Measurements from ENCODE around the gene WDR5.

Gene WDR5

DNA sequence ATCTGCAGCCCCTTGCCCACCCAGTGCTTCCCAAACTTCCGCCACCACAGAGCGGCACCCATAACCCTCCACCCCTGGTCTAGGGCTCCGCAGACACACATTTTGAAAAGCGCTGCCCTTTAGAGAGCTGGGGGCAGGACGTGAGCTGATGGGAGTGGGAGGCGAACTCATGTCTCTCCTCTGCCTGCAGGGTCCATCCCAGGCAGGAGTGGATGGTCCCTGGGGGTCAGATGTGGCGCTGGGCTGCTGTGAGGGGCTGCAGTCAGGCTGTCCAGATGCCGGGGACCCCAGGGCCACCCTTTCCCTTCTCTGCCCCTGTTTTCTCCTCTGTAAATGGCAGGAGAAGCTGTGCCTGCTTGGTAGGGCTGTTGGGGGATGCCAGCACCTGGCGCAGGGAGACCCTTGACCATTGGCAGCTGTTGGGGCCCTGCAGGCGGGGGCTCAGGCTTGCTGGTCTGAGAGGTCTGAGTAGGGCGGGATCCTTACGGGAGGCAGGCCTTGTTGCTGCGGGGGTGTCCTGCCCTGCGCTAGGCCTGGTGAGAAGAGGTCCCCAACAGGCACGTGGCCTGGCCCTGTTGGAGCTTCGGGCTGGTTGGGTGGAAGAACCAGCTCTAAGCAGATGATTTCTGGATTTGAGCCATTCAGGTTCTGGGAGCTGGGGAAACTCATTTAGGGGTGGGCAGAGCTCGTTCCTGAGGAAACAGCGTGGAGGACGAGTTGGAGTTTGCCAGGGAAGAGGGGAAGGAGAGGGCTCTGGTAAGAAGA, 38.8 kb downstream of the WDR5 start:
- no peak for DNase-seq (ENCODE audit: low read depth)

DNA sequence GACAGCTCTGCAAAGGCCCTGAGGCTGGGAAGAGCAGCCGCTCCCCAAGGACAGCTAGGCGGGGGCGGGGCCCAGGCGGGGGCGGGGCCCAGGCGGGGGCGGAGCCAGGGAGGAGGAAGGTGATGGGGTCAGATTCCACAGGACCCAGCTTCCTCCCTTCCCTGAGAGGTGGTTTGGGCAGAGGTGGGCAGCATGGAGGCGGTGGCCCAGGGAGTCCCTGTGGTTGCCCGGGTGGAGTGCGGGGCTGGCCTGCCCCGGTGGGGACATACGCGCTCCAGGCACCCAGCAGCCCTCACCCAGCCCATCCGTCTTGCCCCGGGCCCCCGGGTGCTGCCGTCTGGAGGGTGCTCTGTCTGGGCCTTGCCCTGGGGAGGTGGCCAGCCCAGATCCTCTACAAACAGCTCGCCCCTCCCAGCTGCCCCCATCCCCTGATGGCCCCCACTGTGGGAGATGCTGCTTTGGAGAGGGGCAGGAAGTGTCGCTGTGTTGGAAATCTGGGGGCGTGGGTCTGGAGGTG, 39.5 kb downstream of the WDR5 start:
- DNase-seq (ENCODE audit: low read depth) = no peak

DNA sequence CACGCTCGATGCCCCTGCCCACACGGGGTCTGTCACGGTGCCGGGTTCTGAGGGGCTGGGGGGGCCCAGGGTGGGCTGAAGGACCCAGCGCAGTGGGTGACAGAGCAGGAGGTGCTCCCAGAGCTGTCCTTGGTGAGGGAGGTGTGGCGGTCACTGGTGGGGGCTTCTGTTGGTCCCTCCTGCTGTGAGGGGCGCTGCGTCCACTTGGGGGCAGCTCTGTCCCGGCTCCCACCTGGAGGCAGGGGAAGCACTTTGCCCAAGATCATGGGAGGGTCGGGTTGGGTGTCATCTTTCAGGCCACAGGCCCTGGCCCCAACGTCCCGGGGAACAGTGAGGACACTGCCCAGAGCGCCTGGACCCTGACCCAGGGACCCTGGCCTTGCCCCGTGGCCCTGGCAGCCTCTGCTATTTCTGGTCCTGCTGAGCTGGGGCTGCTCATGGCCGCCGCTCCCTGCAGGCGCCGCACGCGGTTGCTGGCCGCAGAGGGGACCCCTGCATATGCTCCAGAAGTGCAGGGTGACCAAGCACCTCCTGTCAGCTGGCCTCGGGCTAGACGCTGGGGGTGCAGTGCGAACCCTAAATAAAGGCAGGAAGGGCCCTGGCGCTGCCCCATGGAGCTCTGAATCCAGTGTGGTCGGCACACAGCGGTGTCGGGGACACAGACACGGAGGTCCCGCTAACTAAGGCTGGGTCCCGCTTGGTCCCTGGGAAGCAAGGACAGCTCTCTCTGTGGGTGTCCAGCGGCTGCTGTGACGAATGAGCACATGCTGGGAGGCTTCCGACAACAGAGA, 40.1 kb downstream of the WDR5 start:
- DNase-seq (ENCODE audit: low read depth) = no peak

DNA sequence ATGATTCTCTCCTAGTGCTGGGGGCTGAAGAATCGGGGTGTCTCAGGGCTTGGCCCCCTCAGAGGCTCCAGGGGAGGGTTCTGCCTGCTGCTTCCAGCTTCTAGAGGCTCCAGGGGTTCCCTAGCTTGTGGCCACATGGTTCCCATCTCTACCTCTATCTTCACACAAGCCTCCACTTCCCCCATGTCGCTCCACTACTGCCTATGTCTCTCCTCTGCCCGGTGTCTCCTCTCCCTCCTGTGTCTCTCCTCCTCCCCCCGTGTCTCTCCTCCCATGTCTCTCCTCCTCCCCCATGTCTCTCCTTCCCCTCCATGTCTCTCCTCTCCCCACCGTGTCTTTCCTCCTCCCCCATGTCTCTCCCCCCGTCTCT, 40.7 kb downstream of the WDR5 start:
- no peak for DNase-seq (ENCODE audit: low read depth)

DNA sequence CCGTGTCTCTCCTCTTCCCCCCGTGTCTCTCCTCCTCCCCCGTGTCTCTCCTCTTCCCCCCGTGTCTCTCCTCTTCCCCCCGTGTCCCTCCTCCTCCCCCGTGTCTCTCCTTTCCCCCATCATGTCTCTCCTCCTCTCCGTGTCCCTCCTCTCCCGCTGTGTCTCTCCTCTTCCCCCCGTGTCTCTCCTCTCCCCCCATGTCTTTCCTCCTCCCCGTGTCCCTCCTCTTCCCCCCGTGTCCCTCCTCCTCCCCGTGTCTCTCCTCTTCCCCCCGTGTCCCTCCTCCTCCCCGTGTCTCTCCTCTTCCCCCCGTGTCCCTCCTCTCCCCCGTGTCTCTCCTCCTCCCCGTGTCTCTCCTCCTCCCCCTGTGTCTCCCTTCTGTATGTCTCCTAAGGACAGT, 41.3 kb downstream of the WDR5 start:
- DNase-seq (ENCODE audit: low read depth) = no peak

DNA sequence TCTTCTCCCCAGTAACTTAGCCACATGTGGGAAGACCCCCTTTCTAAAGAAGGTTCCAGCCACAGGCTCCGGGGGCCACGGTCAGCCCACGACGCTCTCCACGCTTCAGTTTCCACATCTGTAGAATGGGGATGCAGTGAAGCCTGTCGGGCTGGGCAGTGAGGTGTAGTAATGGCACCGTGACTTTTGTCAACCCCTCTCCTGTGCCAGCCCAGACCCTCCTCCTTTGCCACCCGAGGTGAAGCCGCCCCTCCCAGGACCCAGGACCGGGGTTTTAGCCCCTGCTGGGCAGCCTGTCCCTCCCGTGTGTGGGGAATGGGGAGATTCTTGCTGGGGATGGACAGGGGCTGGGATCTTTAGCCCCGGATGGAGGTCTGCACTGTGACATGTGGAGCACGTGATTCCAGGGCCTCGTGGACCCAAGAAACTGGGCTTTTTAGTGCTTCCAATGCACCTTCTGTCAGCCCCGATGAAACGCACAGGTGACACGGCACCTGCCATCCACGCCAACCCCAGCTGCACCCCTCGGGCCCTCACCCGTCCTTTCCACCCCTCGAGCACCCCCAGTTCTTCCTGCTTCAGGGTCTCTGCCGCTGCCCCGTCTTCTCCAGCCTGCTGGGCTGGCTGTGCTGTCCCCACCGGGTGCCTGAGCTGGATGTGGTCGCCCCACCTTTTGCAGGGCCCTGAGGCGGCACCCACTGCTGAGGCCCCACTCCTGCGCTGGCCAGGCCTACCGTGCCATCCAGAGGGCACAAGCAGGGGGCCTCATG, 41.9 kb downstream of the WDR5 start:
- DNase-seq (ENCODE audit: low read depth) = no peak

DNA sequence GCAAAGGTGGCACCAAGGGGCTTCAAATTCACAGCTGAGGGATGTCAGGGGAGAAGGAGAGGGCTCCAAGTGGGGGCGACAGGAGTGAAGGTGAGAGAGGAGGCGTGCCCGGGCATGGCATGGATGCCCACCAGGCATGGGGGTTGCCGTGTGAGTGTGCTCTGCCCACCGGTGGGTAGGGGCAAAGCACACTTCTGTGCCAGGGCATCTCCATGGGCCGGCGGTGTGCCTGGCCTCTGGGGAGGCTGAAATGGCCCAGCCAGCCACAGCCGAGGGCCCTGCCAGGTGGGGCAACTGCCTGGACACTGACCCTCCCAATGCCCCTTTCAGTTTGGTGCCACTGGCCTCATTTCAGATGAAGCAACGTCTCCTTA, 42.5 kb downstream of the WDR5 start:
- DNase-seq (ENCODE audit: low read depth) = no peak

DNA sequence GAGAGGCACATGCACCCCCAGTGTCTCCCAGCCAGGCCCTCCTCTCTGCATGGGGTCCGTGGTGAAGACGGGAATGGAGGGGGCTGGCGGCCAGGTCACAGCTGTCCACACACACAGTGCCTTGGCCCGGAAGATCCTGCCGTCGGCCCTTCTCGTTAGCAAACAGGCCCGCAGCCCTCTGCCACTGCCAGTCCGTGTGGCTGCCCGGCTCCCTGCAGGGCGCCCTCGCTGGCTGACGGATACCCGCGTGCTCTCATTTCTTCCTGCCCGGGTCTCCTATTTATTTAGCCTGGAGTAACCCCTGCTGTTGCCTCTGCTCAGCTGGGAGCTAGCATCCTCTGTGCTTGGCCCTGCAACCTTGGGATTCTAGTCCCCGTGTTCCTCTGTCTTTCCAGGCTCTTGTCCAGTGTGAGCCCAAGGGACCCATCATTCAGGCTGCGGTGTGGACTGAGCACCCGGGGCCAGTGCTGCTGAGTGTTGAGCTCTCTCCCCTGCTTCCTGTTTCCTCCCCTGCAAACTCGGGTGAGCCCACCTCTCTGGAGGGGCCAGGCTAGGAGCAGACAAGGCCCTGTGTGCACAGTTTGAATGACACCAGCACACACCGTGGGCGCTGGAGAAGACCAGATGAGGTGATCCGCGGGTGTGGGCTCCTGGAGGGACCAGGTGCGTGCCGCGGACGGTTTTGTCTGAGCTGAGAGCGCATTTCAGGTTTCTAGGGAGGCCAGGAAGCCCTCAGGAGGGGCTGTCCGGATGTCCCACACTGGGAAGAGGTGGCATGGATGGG, 43.1 kb downstream of the WDR5 start:
- DNase-seq (ENCODE audit: low read depth) = peak; percentile 12

DNA sequence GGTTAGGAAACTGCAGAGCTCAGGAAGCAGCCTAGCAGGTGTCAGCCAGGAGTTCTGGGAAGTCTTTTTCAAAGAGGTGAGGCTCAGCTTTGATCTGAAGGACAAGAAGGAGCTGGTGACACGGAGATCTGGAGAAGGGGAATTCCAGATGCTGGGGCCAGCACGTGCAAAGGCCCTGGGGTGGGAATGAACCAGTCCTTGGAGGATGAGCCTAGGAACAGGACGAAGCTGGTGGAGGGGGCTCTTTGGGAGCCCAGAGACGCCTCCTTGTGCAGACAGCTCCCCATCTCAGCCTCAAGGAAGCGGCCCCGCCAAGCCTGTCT, 43.7 kb downstream of the WDR5 start:
- no peak for DNase-seq (ENCODE audit: low read depth)

DNA sequence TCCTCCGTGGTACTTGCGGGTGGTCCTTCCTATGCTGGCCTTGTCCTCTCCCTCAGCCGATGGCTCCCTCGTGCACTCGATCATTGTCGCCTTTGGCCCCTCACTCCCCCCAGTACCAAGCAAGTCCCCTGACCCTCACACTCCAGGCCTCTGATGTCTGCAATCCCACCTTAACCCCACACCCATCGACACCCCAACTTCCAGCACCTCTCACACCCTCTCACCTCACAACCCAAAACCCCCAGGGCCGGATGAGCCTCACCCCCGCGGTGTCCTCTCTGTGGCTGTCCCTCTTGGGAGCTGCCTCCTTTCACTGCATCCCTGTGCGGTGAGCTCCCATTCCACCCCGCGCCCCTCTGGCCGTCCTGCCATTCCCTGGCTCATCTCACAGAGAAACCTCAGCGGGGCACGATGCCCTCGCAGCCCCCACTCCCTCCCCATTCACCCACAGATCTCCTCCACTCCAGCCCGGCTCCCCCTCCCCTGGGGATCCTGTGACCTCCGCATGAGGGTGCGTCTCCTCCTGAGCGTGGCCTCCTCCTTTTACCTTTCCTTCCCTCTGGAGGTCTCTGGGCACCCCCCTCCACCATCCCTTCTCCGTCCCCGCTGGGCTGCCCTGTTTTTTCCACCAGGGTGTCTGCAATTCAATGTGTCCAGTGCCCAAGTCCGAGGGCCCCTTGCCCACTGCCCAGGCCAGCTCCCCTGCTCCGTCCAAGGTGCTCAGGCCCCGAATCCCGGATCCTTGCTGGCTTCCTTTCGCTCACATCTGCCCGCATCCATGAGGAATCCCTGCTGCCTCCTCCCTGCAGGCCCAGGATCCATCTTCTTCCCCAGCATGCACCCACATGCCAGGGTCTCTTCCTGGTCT, 44.3 kb downstream of the WDR5 start:
- DNase-seq (ENCODE audit: low read depth) = no peak

DNA sequence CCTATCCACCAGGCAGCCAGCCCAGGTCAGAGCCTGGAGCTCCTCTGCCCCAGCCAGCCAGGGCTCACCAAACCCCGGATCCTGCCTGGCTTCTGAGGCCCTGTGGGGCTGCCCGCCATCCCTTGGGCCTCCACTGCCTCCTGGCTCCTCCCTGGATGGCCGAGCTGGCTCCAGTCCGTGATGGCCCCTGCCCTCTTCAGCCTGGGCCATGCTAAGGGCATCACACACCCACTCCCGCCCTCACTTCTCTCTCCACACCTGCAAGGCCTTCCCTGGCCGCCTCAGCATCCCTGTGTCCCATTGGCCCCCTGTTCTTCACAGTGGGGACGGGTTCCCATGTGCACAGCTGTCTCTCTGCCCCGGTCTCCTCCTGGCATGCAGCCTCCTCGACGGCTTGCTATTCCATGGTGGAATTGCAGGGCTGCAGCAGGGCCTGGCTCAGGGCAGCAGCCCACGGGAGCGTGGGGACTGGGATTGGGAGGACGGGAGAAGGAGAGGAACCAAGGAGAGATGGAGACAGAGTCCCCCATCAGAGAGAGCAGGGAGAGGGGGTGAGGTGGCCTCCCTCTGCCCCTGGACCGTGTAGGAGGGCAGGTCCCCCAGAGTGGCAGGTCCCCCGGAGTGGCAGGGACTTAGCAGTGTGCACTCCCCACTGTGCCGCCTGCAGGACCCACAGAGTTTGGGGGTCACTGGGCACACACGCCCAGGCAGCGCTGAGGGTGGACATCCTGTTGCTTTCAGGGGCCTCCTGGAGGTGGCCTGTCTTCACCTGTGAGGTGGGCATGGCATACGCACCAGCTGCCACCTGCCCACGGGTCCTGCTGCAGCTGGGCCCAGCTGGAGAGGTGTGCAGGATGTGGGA, 45.1 kb downstream of the WDR5 start:
- DNase-seq (ENCODE audit: low read depth) = no peak

DNA sequence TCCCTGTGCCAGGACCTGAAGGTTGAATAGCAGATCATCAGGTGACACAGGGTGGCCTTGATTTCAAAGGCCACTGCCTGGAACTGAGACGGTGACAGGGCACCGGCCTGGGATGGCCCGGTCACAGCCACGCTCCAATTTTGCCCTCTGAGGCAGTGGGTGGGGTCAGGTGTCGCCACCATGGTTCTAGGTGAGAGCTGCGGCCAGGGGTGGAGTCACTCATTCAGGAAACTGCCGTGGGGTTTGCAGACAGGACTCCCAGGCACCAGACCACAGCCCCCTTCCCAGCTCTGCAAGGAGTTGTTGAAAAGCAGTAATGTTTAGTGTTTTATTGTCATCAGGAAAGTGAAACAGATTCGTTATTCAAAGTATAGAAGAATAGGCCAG, 45.8 kb downstream of the WDR5 start:
- DNase-seq (ENCODE audit: low read depth) = no peak

DNA sequence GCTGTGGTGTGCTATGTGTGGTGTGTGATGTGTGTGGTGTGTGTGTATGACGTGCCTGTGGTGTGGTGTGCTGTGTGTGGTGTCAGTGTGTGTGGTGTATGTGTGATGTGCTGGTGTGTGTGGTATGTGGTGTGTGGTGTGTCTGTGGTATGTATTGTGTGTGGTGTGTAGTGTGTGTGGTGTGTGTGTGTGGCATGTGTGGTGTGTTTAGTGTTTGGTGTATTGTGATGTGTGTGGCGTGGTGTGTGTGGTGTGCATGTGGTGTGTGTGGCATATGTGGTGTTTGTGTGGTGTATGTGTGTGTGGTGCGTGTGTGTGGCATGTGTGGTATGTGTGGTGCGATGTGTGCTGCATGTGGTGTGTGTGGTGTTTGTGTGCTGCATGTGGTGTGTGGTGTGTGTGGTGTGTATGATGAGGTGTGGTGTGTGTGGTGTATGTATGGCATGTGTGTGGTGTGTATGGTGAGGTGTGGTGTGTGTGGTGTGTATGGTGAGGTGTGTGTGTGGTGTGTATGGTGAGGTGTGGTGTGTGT, 46.7 kb downstream of the WDR5 start:
- DNase-seq (ENCODE audit: low read depth) = no peak

DNA sequence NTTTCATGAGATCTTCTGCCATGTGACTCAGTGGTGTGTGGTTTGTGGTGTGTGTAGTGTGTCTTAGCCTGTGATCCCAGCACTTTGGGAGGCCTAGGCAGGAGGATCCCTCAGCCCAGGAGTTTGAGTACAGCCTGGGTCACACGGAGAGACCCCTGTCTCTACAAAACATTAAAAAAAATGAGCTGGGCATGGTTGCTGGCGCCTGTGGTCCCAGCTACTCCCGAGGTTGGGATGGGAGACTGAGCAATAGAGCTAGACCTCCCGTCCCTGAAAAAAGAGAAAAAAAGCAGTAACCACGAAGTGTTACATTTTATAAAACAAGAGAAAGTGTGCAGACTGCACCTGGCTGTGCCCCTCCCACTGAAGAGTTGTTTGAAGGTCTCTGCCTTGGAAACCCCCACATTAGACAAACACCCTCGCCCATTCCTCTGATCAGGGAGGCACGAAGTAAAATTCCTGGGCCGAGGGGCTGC, 49.7 kb downstream of the WDR5 start:
- DNase-seq (ENCODE audit: low read depth) = no peak

DNA sequence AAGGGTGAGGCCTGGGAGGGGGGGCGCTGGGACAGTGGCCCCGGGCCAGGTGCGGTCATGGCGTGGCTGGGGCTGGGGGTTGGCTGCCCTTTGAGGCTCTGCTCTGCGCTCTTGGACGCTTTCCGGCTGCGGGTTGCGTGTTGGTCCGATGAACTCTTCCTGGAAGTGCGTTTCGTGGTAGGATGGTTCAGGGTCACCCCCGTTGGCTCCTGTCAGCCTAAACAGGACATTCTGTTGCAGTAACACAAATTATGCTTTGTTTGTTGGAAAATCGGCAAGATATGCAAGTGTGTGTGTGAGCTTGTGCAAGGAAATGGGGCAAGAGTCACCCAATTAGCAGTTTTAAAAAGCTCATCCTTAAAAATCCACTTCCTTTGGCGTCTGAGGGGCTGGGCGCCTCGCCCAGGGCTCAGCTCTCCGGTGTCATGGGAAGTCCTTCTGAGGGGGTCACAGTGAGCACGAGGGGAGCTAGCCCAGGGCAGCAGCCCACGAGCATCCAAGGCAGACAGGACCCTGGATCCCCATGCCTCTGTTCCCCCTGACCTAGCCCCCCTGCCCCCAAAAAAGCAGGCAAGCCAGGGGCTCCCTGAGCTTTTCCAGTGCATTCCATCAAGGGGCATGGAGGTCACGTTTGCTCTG, 50.7 kb downstream of the WDR5 start:
- DNase-seq (ENCODE audit: low read depth) = no peak

DNA sequence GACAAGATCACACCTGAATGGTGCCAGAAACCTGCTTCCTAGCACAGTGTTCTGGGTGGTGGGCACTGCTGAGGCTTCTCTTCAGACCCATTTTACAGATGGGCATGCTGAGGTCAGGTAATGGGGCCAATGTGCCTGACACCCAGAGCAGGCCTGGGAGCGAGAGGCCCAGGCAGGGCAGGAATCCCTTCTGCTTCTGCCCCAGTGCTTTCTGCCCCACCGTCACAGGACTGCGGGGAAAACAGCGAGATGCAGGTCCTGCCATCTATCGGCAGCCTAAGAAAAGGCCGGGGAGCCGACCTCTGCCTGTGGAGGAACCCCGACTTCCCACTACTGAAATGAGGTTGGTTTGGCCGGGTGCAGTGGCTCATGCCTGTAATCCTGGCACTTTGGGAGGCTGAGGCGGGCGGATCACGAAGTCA, 51.2 kb downstream of the WDR5 start:
- no peak for DNase-seq (ENCODE audit: low read depth)

DNA sequence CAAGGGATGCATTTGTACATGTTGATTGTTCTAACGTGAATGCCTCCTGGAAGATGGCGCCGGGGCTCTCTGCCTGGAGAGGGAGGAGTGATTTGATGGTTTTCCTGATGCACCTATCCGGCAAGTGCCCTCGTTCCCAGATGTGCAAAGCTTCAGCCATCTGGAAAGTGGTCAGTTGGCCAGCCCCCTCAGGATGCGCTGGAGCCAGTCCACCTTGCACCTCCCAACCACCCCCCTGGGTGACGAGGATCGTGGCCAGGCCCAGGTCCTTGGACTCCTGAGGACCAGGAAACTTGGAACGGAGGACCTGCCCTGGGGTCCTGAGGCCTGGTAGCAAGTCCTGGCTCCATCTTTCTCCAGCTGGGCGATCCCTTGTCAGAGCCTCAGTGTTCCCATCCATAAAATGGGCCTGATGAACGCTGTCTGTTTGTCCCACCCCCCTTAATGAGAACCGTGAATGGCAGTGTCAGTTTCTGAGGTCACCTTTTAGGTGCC, 52.1 kb downstream of the WDR5 start:
- no peak for DNase-seq (ENCODE audit: low read depth)

DNA sequence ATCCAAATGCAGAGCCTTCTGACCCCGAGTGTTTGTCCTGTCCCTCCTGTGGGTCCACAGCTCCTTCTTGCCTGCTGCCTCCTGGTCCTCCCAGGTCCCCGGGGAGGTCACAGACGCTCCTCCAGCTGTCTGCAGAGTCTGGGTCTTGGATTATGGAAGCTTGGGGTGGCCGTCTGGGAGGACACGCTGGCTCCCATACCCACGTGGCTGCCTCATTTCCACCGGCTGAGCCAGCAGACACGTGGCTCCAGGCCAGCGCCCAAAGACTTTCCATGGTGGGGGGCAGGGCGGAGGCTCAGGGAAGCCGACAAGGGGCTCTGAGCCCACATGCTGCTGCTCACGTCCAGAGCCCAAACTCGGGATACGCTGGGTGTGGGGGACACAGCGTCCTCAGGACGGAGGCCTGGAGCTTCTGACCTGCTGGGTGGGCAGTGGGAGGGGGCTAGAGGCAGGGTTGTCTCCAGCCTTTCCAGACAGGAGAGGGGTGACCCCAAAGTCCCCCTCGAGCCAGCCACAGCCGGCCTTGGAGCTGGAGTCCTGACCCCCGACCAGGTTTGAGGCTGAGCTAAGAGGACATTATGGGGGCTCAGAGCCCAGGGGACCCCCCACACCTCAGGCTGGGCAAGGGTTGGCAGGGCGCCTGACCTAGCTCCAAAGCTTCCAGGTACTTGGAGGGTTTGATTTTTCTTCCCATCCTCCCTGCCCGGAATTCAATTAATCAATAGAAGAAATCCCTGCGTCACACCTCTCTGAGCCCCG, 52.7 kb downstream of the WDR5 start:
- no peak for DNase-seq (ENCODE audit: low read depth)

Data from GM04504 (cell line).